ENCODE measurements around the gene RFESD.
"Not testable (repeated sequence)": the region's sequence is repeated elsewhere in the genome, so short reads cannot be mapped to it uniquely, and the experiment has no call there.

Gene RFESD

DNA sequence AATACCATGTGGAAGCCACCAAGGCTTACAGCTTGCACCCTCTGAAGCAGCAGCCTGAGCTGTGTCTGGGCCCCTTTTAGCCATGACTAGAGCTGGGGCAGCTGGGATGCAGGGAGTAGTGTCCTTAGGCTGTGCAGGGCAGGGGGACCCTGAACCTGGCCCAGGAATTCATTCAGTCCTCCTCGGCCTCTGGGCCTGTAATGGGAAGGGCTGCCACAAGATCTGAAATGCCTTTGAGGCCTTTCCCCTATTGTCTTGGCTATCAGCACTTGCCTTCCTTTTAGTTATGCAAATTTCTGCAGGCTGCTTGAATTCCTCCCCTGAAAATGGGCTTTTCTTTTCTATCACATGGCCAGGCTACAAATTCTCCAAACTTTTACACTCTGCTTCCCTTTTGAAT lies 17.6 kb upstream of the RFESD start:
- DNase-seq (ENCODE audit: low read depth), result no peak

- no peak for DNase-seq (ENCODE audit: low read depth)
Observed at GRCh38 chr5:95630394-95630917, 16.1 kb upstream of the RFESD start.

DNA sequence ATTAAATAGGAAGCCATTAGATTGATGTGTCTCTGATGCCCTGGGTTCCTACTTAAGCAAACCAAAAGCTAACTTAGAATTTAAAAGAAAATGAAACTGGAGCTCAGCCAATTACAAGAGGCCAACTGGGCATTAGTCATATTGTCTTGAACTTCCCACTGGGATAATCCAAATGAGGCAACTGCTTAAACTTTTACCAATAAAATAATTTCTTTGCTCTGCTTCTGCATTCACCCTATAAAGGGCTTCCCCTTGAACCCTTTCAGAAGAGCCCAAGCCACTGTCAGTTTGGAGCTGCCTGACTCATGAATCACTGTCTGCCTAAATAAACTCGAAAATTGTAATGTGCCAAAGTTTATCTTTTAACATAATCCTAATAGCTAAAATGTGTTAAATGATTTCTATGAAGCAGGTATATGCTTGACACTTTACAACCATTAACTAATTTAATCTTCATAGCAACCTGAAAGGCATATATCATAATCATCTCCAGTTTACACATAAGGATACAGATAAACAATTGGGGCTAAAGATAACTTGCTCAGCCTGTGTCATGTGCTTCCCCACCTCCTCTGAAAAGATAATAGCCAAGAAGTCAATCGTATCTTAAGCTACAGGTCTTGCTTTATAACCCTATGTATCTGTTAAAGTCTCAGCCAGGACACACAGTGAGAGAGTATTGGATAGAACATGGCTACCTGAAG lies 15.2 kb upstream of the RFESD start:
- no peak for DNase-seq (ENCODE audit: low read depth)

- DNase-seq (ENCODE audit: low read depth), result no peak
Observed at GRCh38 chr5:95631991-95632675, 14.4 kb upstream of the RFESD start.

GRCh38 chr5:95632942-95633341 lies 13.6 kb upstream of the RFESD start:
- not testable (repeated sequence) for DNase-seq (ENCODE audit: low read depth)

GRCh38 chr5:95633671-95634070 lies 12.9 kb upstream of the RFESD start:
- DNase-seq (ENCODE audit: low read depth), result no peak

- DNase-seq (ENCODE audit: low read depth), result no peak
Observed at GRCh38 chr5:95634081-95634480, 12.5 kb upstream of the RFESD start.

DNA sequence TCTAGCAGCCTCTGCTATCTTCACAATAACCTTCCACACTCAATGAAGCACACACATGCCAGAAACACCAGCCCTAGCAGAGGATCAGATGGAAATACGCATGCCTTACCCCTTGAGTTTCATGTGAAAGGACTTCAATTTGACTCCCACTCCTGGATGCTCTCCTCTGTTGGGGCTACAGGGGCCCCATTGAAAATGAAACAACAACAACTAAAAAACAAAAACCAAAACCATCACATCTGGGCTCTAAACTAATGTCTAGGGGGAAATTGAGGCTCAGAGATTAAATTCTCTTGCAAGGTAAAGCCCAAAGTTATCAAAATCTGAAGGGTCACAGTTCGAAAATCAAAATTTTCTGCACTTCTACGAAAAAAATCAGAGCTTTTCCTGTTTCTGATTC lies 7.9 kb upstream of the RFESD start:
- no peak for DNase-seq (ENCODE audit: low read depth)

- DNase-seq (ENCODE audit: low read depth), result no peak
Observed at GRCh38 chr5:95641741-95642220, 4.8 kb upstream of the RFESD start.

DNA sequence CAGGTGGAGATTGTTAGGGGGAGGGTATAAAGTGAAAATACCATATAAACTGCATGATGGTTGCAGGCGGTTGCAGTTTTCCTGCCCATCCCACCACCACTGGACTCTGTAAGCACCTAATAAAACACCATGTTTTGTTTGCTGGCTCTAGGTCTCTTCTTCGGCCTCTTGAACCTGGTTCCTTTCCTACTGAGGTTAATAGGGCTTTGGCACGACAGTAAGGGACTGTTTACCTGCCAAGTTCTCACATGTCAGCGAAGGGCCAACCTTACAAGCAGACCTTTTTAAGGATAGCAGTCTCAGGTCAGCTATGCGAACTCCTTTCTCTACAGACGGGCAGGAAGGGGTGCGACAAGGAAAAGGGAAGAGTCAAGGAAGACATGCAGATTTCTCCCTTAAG lies 3.4 kb upstream of the RFESD start:
- no peak for DNase-seq (ENCODE audit: low read depth)

- no peak for DNase-seq (ENCODE audit: low read depth)
Observed at GRCh38 chr5:95644351-95645042, 2.1 kb upstream of the RFESD start.

DNA sequence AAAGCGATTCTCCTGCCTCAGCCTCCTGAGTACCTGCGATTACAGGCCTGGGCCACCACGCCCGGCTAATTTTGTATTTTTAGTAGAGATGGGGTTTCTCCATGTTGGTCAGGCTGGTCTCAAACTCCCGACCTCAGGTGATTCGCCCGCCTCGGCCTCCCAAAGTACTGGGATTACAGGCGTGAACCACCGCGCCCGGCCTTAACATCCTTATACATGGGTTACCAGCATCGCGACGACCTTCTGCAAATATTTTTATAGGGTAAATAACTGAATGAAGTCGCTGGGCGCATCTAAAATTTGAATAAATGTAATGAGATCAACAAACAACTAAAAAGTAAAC lies 380 bp upstream of the RFESD start:
- not testable (repeated sequence) for DNase-seq (ENCODE audit: low read depth)

DNA sequence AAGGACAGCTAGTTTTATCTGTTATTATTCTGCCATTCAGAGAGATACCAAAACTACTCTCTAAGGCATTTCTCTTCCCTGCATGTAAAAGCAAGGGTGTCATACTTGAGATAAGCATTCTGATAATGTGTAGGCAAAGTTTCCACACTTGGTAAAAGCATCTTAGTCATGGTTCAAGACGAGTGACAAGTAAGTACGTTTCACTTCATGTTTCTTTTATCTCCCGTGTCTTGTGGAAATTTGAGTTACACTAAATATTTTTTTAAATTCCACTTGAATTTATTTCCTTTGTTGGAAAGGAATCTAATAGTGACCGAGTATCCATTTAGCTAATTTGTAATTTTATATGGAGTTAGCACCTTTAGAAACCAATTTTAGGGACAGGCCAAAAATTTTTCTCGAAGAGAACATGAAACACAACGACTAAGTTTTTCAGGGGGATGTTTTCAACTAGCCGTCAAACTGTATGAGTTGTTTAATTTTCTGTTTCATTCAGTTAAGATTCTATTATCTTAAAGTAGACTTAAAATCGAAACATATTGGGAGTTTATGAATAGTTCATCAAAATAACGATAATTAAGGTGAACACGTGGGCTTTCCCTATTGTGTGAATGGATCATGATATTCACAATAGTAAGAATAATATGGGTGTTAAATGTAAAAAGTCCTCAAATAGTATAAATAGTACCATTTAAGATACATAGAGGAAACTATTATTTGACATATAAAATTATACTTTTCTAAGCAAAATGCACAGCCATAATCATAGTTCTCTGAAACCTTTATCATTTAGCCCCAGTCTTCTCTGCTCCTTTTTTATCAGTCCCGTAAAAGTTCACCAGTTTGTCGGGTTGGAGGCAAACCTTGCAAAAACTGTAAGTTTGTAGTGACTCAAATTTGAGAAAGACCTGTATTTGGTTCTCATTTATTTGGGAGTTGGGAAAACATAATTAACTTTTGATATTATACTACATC lies 1.6 kb downstream of the RFESD start:
- no peak for DNase-seq (ENCODE audit: low read depth)

GRCh38 chr5:95649274-95649673 lies 2.7 kb downstream of the RFESD start:
- DNase-seq (ENCODE audit: low read depth), result no peak

- no peak for DNase-seq (ENCODE audit: low read depth)
Observed at GRCh38 chr5:95649842-95650620, 3.5 kb downstream of the RFESD start.

DNA sequence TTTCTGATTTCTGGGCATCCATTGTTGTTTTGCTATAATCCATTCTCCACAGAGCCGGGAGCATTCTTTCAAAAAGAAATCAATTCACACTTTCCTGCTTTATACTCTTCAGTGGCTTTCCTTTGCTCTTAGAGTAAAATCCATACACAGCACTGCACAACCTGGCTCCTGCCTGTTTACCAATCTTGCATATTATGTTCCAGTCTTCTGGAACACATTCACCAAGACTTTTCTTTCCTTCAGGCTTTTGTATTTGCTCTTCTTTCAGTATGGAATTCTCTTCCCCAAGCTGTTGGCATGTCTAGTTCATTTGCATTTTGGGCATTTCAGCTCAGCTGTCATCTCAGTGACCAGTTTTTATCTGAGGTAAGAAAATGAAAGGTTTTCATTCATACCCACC lies 6.3 kb downstream of the RFESD start:
- no peak for DNase-seq (ENCODE audit: low read depth)

- DNase-seq (ENCODE audit: low read depth), result no peak
Observed at GRCh38 chr5:95654196-95654595, 7.6 kb downstream of the RFESD start.

GRCh38 chr5:95655575-95655974 lies 9.0 kb downstream of the RFESD start:
- no peak for DNase-seq (ENCODE audit: low read depth)

GRCh38 chr5:95660060-95660459 lies 13.5 kb downstream of the RFESD start:
- DNase-seq (ENCODE audit: low read depth), result no peak

GRCh38 chr5:95662946-95663345 lies 16.4 kb downstream of the RFESD start:
- DNase-seq (ENCODE audit: low read depth), result no peak

DNA sequence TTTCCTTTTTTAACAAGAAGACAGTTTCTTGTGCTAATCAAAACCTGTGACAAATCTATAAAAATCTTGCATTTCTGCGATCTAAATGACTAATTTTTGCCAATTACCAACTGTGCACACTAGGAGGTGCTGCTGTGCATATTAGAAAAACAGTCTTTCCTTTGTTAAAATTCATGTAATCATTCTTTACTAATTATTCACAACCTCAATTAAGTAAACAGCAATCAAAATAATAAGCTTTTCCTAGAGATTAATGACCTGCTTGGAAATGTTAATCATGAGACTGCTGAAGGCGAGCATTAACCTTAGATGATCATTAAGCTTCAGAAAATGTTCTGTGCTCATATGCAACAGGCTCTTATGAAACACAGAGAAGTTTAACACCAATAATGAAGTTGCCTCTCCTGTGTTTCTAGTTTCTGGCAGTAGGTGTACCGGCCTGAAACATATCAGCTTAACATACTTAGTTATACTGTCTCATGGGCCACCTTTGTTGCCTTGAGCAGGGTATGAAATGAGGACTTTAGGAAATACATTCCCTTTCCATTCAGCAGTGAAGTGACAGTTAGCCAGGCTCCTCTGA lies 17.7 kb downstream of the RFESD start:
- no peak for DNase-seq (ENCODE audit: low read depth)
